ENCODE data around the gene ITGB7. TPM values are rescaled to one million over a fixed set of nuclear protein-coding genes. Genes with fewer than 3 reads are reported as not detected.

ITGB7 gene
- total and polyA plus RNA-seq, 2 donors (not counting 3 experiments of a cell fraction or from before 2014, with no cell fraction given) = 0.17 TPM; not detected in 1

DNA sequence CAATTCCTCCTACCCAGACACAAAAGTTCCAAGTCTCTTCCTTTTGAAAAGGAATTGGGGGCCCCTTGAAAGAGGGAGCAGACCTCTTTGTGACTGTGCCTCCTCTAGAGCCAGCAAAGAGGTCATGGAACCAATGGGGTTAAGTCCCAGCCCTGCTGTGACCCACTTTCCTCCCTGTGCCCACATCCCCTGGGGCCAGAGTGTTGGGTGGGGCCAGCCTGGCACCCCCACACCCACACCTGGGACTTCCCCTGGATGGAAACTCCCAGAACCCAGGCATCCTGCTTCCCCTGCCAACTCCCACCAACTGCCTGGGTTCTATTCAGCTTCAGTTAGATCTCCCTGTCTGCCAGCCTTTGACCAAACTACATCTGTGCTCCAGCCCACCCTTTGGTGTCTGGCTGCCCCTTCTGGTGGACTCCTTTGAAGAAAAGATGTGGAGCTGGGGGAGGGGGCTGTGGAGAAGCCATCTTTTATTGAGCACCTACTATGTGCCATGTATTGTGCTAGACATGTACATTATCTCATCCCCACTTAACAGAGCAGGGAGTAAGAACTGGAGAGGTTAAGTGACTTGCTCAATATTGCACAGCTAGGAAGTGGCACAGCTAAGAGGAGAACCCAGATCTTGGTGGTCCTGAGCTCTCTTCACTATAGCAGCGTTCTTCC is 29.5 kb upstream of the ITGB7 start:
- TF ChIP-seq EZH2 (IDR thresholded peaks at IDR 0.05; ENCODE audit: borderline replicate concordance, low read depth, low read length, severe bottlenecking) = no peak
- TF ChIP-seq POLR2A (IDR thresholded peaks at IDR 0.05; ENCODE audit: low read depth, low read length) = no peak
- no peak for TF ChIP-seq FOS (IDR thresholded peaks at IDR 0.05; ENCODE audit: borderline replicate concordance, insufficient read depth, low read length)
- TF ChIP-seq, protein P1, sequence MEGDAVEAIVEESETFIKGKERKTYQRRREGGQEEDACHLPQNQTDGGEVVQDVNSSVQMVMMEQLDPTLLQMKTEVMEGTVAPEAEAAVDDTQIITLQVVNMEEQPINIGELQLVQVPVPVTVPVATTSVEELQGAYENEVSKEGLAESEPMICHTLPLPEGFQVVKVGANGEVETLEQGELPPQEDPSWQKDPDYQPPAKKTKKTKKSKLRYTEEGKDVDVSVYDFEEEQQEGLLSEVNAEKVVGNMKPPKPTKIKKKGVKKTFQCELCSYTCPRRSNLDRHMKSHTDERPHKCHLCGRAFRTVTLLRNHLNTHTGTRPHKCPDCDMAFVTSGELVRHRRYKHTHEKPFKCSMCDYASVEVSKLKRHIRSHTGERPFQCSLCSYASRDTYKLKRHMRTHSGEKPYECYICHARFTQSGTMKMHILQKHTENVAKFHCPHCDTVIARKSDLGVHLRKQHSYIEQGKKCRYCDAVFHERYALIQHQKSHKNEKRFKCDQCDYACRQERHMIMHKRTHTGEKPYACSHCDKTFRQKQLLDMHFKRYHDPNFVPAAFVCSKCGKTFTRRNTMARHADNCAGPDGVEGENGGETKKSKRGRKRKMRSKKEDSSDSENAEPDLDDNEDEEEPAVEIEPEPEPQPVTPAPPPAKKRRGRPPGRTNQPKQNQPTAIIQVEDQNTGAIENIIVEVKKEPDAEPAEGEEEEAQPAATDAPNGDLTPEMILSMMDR (IDR thresholded peaks at IDR 0.05; ENCODE audit: extremely low read depth in 1 of 2, insufficient read depth in 1 of 2, low read depth in 1 of 2, low read length in 2 of 2) = no peak
- TF ChIP-seq JUN (IDR thresholded peaks at IDR 0.05; ENCODE audit: borderline replicate concordance, insufficient read depth, insufficient read length, low read depth) = no peak
- TF ChIP-seq, protein P2, sequence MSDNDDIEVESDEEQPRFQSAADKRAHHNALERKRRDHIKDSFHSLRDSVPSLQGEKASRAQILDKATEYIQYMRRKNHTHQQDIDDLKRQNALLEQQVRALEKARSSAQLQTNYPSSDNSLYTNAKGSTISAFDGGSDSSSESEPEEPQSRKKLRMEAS (IDR thresholded peaks at IDR 0.05; ENCODE audit: insufficient read depth, insufficient read length) = no peak
- TF ChIP-seq POLR2AphosphoS5 (IDR thresholded peaks at IDR 0.05; ENCODE audit: insufficient read depth, low read depth, low read length) = no peak
- TF ChIP-seq GATA2 (IDR thresholded peaks at IDR 0.05; ENCODE audit: insufficient read depth, insufficient read length, low read depth, low read length) = no peak
- TF ChIP-seq MYC (IDR thresholded peaks at IDR 0.05; ENCODE audit: low read depth, low read length) = no peak
- H2AFZ ChIP-seq (ENCODE audit: low read depth, low read length) = no peak overlapping the region
- no peaks in the 10 kb centered on the region for H3K4me1 ChIP-seq (ENCODE audit: control insufficient read depth, extremely low read depth, insufficient read depth, low read length)
- H4K20me1 ChIP-seq (replicated peaks; ENCODE audit: control insufficient read depth, extremely low read depth, insufficient read depth, low read length) = no peaks in the 10 kb centered on the region
- no peak overlapping the region for H3K9ac ChIP-seq (replicated peaks; ENCODE audit: extremely low read depth, insufficient read depth, low read length)
- no peaks in the 10 kb centered on the region for H3K79me2 ChIP-seq (ENCODE audit: control insufficient read depth, insufficient read depth, low read length)
- peaks cover 16 to 22% of the 10 kb centered on the region in 2 experiments for H3K27me3 ChIP-seq (ENCODE audit: control insufficient read depth in 2 of 2, insufficient read depth in 2 of 2, low read length in 2 of 2)
- BruUV-seq (replicated peaks) = no TSS peak
- no peak overlapping the region for H3K27ac ChIP-seq (ENCODE audit: insufficient read depth, low read depth, low read length)
- H3K9me1 ChIP-seq (replicated peaks; ENCODE audit: control insufficient read depth, extremely low read depth, insufficient read depth, low read length) = no peaks in the 10 kb centered on the region
- ChIA-PET CTCF (interaction anchor here (1.0 to 1.4 kb wide), 3 partner anchors 11 to 23 kb away, joined by 3 to 8 read pairs (median 4); no protein-coding TSS in a partner anchor), POLR2A (no interaction called here)
- DNase-seq (ENCODE audit: low read depth, low spot score) (no peak), FAIRE-seq (no peak)
- no peaks in the 10 kb centered on the region for H3K36me3 ChIP-seq (ENCODE audit: control insufficient read depth in 2 of 2, extremely low read depth in 1 of 2, insufficient read depth in 2 of 2, low read length in 2 of 2)
- intact Hi-C loops (cut with micrococcal nuclease) = no loop called here
- H3K9me3 ChIP-seq (replicated peaks; ENCODE audit: control insufficient read depth, insufficient read depth, low read length) = no peaks in the 10 kb centered on the region
- dilution Hi-C loops (cut with MboI; ENCODE audit: extremely low pct_ligation_motif_present, low sequenced_read_pairs) = no loop called here
- H3K4me2 ChIP-seq (ENCODE audit: insufficient read depth, low read length) = no peak overlapping the region
- H3K4me3 ChIP-seq (replicated peaks in 1 of 3; ENCODE audit: insufficient read depth in 1 of 3, low read depth in 1 of 3, low read length in 3 of 3) = no peak overlapping the region

All from endothelial cell of umbilical vein (primary cell).